Adipose tissue (tissue), 3 donors: Measurements from ENCODE around the gene DNAH6. TPM values are rescaled to one million over a fixed set of nuclear protein-coding genes. Genes with fewer than 3 reads are reported as not detected.

Source experiments
- H3K27ac ChIP-seq: one replicate; pipeline ENCODE4 v1.5.1; 2013; ENCODE audit warnings: low read depth, low read length
- whole genome bisulfite sequencing, 3 donors: extraction: QIAGEN DNeasy Blood & Tissue Kit; methylation state at CpG; one replicate each; pipeline ENCODE4 v1.1.7; 2013; 5-methylcytosine and 5-hydroxymethylcytosine counted together
- polyA plus RNA-seq, 3 donors: library from polyadenylated mRNA; stranded (reverse); fragments of 200-250 nt; gene quantifications; one replicate each; pipeline ENCODE4 v1.2.3, GENCODE V29; 2013
- donor health status: healthy with polysubstance abuse.
- donor health status: Bipolar disorder and iron deficiency.
- donor health status: healthy.

Gene DNAH6
- polyA plus RNA-seq, 3 donors = 0.27 to 1.1 (median 0.35) TPM

GRCh38 chr2:84603911-84604310, 87.6 kb downstream of the DNAH6 start:
- WGBS, 3 donors = 85 to 96% (median 92%) methylated on average over 4 of the region's 4 CpGs
- no peak overlapping the region for H3K27ac ChIP-seq

GRCh38 chr2:84613082-84613481, 96.8 kb downstream of the DNAH6 start:
- WGBS, 3 donors = 71 to 89% (median 88%) methylated on average over 2 of the region's 2 CpGs

DNA sequence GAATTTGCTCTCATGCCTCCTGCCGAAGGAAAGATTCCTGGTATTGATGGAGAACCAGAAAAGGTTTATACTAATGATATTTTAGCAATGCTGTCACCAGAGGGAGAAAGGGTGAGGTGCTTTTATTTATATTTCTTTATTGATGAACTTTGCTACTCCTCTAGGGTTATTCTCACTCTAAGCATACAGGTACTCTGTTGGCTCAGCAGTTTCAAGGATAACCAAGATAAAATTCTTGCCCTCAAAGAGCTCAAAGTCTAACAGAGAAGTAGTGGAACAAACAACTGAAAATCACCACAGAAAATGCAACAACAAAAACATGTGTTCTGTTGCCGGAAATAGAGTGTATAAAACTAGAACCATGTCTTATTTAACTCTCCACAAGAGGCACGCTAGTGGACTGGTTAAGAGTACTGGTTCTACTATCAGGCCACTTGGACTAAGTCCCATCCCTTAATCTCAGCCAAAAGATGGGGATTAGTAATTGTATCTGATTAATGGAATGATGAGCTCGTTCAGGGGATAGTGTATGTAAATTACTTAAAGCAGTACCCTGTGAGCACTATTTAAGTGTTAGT, 103.6 kb downstream of the DNAH6 start:
- 82 to 86% (median 83%) methylated on average over 4 of the region's 4 CpGs for WGBS, 3 donors
- no peak overlapping the region for H3K27ac ChIP-seq

More at GRCh38 chr2:84613082-84613481, 96.8 kb downstream of the DNAH6 start:
- no peak overlapping the region for H3K27ac ChIP-seq

GRCh38 chr2:84628486-84628885, 112.2 kb downstream of the DNAH6 start:
- H3K27ac ChIP-seq = no peak overlapping the region
- WGBS, 3 donors = 74 to 95% (median 78%) methylated on average over 2 of the region's 2 CpGs

DNA sequence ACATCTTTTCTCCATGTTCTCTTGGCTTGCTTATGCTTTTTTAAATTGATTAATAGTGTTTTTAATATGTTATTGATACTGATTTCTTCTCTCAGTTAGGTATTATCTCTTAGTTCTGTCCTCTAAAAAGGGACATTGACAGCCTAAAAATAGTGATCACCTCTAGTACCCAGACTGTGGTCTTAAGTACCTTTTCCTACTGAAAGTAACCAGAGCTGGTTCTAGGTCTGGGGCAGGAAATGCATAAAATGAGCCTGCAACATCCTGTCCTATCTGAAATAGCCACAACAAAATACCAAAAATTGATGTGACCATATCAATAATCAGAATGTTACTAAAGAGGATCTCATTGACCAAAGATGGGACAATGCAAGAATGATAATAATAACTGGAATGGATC, 113.3 kb downstream of the DNAH6 start:
- no peak overlapping the region for H3K27ac ChIP-seq

DNA sequence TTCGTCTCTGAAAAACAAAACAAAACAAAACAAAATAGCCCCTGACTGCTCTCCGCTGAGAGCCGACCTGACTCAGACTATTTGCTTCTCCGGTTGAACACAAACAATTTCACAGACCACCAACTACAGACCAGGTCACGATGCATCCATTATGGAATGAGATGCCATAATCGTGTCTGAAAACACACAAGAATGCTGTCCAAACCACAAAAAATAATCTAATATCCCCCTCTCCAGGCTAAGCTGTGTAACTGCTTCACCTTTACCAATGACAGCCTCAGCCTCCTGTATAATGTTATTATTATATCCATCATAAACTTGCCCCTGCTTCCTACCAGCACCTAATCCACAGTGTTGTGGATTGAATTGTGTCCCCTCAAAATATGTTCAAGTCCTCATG, 114.7 kb downstream of the DNAH6 start:
- H3K27ac ChIP-seq = no peak overlapping the region
- 40 to 51% (median 43%) methylated on average over 6 of the region's 6 CpGs for WGBS, 3 donors

DNA sequence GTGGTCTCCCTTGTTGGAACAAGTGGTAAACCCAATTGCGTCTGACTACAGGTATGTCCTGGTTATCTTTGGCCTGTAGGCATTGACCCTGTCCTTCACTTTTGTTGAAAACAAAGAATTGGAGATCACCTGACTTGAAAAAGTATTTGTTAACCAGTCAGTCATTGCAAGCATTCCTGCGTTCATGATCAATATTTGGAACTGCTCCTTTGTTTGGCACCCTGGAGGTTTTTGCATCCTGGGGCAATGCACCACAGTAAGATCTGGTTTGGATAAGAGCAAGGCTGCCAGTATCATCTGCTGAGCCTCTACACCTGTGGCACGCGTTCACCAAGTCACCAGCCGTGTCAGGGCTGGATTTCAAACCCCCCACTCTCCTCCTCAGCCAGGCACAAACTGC, 115.7 kb downstream of the DNAH6 start:
- no peak overlapping the region for H3K27ac ChIP-seq
- 41 to 85% (median 84%) methylated on average over 5 of the region's 5 CpGs for WGBS, 3 donors

DNA sequence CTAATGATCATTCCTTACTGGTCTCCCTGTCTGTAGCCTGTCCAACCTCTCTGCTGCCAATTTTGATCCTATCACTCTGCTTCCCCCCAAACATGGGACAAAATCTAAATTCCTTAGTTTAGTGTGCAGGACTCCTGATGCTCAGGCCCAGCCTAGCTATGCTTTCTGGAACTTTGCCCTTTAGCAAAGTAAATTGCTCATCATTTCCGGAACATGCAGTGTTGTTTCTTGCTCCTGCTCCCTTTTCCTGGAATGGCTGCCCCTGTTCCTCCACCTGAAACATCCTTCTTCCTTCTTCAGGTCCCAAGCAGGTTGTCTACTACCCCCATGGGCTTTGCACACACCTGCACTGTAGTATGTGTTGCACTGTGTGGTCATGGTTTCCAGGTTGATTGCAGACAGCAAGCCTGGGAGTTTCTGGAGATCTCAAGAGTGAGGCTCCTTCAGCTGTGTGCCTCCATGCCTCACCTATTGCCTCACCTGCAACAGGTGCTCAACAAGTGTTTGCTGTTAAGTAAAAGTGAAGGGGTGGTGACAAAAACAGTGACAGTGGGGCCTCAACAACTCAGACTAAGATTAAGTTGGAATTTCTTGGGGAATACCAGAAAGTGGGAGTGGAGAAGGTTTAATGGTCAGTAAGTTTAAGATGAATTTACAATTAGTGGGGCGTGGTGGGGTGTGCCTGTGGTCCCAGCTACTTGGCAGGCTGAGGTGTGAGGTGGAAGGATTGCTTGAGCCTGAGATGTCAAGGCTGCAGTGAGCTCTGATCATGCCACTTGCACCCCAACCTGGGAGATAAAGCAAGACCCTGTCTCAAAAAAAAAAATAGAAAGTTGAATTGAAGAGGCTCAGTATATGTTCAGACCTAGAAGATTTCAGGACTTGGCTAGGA, 120.0 kb downstream of the DNAH6 start:
- no peak overlapping the region for H3K27ac ChIP-seq
- WGBS, 3 donors = 80 to 98% (median 84%) methylated on average over 2 of the region's 2 CpGs

DNA sequence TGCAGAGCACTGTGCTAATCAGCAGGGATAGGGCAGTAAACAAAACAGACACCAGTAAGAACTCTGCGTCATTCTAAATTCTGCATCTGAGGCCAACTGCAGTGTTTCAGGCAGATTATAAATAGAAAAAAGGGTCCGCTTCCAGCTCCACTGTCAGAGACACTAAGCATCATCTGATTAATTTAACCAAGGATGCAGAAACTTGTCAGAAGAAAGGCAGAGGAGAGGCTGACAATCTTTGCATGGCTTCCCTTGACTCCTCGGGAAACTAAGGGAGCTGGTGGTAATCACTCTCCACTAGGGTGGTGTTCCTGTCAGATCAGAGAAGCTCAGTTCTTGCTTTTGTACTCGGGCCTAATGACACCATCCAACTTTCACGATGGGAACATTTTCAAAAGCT, 123.5 kb downstream of the DNAH6 start:
- 73 to 79% (median 75%) methylated on average over 5 of the region's 5 CpGs for WGBS, 3 donors
- H3K27ac ChIP-seq = no peak overlapping the region

DNA sequence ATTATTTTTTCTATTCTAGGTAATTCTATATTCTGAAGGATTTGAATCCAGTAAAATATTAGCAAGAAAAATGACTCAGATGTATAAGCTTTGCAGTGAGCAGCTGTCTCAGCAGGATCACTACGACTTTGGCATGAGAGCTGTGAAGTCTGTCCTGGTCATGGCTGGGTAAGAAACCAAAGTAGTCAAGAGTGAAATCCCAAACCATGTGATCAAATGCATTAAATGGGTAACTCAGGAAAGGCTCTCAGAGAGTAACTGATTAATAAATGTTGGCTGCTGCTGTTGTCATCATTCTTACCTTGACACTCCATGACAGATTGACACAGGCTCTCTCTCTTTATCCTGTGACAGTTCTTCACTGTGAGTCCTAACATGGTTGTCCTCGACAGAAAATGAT, 124.1 kb downstream of the DNAH6 start:
- H3K27ac ChIP-seq = no peak overlapping the region
- WGBS, 3 donors = 73 to 83% (median 78%) methylated on average over 2 of the region's 2 CpGs

GRCh38 chr2:84641021-84641420, 124.7 kb downstream of the DNAH6 start:
- no peak overlapping the region for H3K27ac ChIP-seq
- WGBS, 3 donors = 80 to 93% (median 83%) methylated on average over 1 of the region's 1 CpG

GRCh38 chr2:84643991-84644390, 127.7 kb downstream of the DNAH6 start:
- H3K27ac ChIP-seq = no peak overlapping the region
- WGBS, 3 donors = 78 to 86% (median 80%) methylated on average over 3 of the region's 3 CpGs

DNA sequence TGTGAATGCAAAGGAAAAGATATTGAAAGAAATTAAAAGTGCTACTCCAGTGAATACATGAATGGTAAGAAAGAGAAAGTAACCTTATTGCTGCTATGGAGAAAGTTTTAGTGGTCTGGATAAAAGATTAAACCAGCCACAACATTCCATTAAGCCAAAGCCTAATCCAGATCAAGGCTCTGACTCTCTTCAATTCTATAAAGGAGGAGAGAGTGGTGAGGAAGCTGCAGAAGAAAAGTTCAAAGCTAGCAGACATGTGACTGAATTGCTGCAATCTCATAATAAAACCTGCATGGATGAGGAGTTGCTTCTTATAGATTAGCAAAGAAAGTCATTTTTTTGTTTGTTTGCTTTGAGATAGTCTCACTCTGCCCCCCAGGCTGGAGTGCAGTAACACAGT, 130.2 kb downstream of the DNAH6 start:
- H3K27ac ChIP-seq = no peak overlapping the region

GRCh38 chr2:84647267-84647666, 131.0 kb downstream of the DNAH6 start:
- H3K27ac ChIP-seq = no peak overlapping the region

GRCh38 chr2:84649058-84649457, 132.8 kb downstream of the DNAH6 start:
- WGBS, 3 donors = 88 to 96% (median 90%) methylated on average over 4 of the region's 4 CpGs
- H3K27ac ChIP-seq = no peak overlapping the region

GRCh38 chr2:84649487-84650142, 133.3 kb downstream of the DNAH6 start:
- 63 to 87% (median 72%) methylated on average over 2 of the region's 2 CpGs for WGBS, 3 donors
- no peak overlapping the region for H3K27ac ChIP-seq

DNA sequence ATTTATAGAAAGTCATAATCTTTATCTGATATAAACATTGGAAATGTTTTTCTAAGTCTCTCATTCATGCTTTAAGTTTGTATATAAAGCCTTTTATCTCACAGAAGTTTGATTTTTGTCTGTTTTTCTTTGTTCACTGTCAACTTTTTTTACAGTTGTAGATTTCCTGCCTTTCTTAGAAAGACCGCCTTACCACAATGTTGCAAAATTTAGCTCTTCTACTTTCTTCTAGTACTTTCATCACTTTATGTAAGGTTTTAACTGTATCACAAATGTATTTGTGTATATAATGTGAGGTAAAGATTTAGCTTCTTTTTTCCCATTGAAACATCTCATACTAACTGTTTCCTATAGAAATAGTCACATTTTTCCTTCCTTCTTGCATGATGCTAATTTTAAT, 136.1 kb downstream of the DNAH6 start:
- no peak overlapping the region for H3K27ac ChIP-seq
- 61 to 88% (median 63%) methylated on average over 1 of the region's 1 CpG for WGBS, 3 donors

DNA sequence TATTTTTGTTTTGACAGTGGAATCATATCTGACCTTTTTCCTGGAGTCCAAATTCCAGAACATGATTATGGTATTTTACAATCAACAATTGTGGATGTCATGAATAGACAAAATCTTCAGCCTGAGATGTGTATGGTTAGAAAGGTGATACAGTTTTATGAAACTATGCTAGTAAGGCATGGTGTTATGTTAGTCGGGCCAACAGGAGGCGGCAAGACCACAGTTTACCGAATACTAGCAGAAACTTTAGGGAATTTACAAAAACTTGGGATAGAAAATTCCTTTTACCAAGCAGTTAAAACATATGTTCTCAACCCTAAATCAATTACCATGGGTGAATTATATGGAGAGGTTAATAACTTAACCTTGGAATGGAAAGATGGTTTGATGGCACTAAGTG, 137.0 kb downstream of the DNAH6 start:
- 91 to 97% (median 93%) methylated on average over 3 of the region's 3 CpGs for WGBS, 3 donors
- no peak overlapping the region for H3K27ac ChIP-seq

- no peak overlapping the region for H3K27ac ChIP-seq
- WGBS, 3 donors = 63 to 82% (median 73%) methylated on average over 3 of the region's 3 CpGs
Measured at GRCh38 chr2:84654414-84654813, 138.1 kb downstream of the DNAH6 start.

DNA sequence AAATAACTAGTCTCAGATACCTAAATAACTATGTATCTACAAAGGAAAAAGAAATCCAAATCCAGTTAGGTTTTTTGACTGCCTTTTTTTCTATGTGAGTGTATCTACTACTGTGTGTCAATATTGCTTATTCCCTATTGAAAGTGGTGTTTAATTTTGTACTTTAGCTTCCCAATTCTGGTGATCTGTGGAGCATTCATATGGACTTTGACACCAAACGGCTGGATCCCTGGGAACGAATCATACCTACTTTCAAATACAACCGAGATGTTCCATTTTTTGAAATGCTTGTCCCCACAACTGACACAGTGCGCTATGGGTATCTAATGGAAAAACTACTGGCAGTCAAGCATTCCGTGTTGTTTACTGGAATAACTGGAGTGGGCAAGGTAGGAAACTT, 152.8 kb downstream of the DNAH6 start:
- WGBS, 3 donors = 88 to 91% (median 90%) methylated on average over 5 of the region's 5 CpGs
- H3K27ac ChIP-seq = no peak overlapping the region
